Iris pigment epithelial cell (primary cell): ENCODE results near the gene NTRK1.

Experiments
- DNase-seq: peaks from one replicate; pipeline ENCODE4 v3.0.0-alpha.2; 2011; ENCODE audit warnings: low read depth

Gene NTRK1

GRCh38 chr1:156860628-156861423 is at the start of gene NTRK1:
TSS of gene NTRK1 (plus strand) at chr1:156860865. CDS start at chr1:156860935, 70 bp downstream.
- DNase-seq: peak; percentile 28

DNA sequence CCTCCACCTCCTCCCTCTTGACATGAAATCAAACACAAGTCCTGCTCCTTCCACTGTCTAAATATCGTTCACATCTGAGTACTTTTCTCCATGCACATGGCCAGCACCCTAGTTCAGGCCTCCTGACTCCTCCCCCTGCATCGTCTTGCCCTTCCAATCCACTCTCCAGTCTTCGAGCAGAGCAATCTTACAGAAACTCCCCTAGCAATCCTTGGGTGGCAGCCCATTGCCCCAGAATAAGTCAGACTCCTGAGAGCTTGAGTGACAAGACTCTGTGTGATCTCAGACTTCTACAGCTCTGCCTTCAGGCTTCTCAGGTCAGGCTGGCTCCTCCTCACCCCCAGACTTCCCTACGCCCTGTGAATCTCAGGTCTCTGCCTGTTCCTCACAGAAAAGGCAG is 49.5 kb upstream of the NTRK1 start:
- DNase-seq: no peak

DNA sequence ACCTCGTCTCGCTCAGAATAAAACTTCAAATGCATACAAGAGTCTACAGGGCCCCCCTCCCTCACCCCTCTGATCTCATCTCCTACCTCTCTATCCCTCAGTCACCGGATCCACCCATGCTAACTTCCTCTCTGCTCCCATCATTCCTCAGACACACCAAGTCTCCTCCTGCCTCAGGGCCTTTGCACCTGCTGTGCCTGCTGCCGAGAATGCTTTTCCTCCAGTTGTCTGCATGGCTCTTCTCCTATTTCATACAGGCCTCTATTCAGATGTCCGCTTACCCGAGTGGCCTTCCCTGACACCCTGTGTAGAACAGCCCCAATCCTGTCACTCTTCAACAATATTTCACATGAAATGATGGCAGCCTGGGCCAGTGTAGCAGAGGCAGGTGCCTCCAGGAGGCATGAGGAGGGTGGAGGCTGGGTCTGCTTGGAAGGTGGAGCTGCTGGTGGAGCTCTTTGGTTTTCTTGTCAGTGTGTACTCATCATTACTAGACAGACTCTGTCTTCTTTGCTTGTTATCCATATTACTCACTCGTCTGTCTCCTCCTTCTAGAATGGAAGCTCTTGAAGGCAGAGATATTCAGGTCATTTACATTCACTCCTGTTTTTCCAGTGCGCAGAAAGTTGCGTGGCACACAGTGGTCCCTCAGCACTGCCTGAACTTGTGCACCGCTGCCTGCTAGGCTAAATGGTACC is 48.2 kb upstream of the NTRK1 start:
- no peak for DNase-seq

GRCh38 chr1:156813298-156813697 is 47.4 kb upstream of the NTRK1 start:
- no peak for DNase-seq

DNA sequence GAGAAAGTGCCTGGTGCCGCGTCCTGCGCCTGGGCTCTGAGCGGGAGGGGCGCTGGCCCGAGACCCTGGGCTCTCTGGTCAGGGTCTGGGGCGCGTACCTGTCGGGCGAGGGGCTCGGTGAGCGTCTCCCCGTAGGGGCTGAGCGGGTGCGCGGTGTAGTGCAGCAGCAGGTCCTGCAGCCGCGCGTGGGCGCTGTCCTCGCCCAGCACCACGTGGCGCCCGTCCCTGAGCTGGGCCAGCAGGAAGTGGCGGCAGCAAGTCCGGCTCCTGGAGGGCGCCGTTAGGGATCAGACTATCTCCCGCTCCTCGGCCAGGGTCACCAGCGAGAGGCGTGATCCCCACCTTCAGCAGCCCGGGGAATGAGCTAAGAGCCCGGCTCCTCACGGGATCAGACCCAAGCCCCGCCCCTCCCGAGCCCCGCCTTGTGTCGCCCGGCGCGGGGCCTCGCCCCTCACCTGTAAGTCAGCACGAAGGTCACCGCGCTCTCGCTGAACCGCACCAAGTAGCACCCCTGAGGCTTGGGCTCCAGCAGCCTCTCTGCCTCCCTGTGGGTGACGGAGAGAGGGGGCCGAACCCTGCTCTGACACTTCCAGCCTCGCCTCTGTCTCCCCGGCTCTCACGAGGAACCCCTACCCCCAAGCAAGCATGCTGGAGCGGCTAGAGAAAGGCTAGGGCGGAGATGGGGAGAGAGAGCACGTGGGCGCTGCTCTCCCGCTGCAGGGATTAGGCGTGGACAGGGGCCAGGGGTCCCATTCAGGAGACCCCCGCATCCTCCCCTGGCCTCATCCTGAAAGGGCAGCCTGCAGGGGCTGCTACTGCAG is 46.7 kb upstream of the NTRK1 start:
- DNase-seq: peak; percentile 66

- DNase-seq: no peak
Observed at GRCh38 chr1:156814571-156815260, 45.9 kb upstream of the NTRK1 start.

DNA sequence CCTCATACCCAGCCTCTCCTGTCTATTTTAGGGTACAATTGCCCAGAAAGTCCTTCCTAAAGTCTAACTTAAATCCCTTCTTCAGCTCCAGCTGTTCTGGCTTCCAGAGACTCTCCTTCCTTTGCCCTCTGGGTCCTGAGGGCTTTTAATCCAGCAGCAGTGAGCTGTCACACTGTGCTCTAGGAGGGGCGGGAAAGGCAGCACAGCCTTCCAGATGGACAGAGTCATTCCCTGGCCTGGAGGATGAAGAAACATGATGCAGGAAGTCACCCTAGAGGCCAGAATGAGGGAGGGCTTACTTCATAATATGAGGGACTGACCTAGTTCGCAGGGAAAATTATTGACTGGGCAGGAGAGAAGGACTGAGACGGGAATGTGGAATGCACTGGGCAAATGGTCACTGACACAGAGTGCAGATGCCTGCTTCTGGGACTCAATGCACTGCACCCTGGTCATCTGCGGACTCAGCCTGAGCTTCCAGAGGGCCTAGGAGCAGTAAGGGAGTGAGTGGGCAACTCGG is 45.3 kb upstream of the NTRK1 start:
- DNase-seq: peak; percentile 71

DNA sequence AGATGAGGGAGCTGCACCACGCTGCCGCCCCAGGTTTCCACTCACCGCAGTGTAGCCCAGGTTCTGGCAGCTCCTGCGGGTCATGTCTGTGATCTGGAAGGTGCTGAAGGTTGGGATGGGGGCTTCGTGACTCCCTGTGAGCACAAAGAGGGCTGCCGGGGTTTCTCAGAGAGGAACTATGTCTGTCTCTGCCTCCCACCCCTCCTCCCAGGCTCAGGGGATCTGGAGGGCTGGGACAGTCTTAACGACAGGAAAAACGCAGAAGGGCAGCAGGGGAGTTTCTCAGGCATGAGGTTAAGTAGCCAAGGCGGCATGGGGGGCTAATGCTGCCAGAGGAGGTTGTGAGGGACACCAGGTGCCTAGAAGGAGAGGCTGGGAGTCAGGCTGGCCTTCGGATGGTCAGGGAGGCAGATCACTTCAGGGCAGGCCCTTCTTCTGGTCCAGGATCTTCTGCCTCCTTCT is 44.7 kb upstream of the NTRK1 start:
- DNase-seq: no peak

- no peak for DNase-seq
Observed at GRCh38 chr1:156816561-156817328, 43.9 kb upstream of the NTRK1 start, which contains the start of gene SH2D2A. TSS of gene SH2D2A (minus strand) at chr1:156816848. CDS start at chr1:156816708, 140 bp downstream.

DNA sequence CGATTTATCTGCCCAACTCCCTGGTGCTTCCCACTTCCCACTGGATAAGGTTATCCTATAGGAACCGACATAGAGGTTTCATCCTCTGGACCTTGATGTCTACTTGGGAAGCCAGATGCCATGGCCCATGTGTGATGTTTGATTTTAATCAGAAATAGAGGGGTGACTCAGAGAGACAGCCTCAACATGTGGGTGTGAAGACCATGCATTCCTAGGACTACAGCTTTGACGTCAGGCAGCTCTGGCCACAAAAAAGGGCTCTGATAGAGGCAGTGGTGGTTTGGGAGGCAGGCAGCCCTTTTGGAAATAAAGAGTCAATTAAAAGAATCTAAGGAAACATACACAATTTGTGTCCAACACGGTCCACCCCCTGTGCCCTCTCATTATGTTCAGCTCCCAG is 38.9 kb upstream of the NTRK1 start:
- peak; percentile 62 for DNase-seq

DNA sequence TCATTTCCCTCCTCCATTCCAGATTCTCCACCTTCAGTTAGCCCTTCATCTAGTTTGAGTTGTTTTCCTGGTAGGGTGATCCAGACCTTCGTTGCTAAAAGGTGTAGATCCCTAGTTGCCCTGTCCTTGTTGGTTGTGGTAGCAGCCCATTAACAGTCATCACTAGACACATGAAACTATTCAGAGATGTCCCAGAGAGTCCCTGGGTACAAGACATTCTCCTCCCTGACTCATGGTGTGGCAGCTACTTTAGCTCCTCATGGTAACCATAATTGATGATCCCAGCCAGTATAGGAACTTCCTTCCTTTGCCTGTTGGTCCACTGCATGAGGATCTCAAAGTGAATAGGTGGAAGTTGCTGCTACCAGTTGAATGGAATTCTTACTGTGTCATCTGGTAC is 38.0 kb upstream of the NTRK1 start:
- DNase-seq: no peak

- DNase-seq: no peak
Observed at GRCh38 chr1:156823210-156823790, 37.4 kb upstream of the NTRK1 start.

GRCh38 chr1:156826630-156827029 is 34.0 kb upstream of the NTRK1 start:
- DNase-seq: no peak

DNA sequence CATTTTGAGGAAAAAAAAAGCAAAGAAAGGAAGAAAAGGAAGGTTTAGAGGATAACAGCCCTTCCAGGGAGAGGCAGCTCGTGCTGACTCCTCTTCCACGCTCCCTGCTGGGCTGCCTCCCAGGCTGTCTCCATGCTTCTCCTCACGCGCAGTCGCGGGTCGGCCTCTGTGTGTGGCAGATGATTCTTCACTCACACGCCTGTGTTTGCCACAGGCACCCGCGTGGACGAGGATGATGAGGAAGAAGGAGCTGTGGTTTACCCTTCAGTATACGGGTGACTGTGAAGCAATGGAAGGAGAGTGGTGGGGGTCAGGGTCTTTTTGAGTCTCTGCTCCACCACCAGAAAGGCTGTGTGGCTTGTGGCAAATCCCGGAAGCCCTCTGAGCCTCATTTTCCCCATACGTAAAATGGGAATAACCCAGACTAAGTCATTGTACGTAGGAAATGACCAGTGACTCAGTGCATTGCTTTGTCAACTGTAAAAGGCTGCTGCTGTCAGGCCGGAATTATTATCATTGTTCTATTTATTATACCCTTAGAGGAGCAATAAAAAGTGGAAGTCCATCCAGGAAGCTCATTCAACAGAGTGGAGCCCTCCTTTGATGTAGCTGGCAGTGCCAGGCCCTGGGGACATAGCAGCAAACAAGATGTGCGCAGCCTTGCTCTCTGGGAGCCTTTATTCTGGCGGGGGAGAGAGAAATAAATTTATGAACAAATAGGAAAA is 32.1 kb upstream of the NTRK1 start:
- DNase-seq: no peak

DNA sequence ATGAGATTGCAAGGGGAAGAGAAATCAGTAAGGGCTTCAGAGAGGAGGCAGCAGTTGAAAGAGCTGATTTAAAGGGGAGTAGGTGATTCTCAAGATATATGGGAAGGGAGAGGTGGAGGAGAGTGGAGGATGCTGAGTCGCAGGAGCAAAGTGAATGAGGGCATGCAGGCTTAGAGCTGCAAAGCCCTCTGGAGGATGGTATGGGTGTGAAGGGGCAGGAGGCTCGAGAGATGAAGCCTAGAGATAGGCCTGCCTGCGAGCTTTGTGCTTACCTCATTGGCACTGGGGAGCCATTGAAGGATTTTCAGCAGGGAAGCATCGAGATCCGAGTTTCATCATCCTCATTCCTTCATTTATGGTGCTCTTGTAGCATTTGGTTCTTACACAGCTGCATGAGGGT is 28.2 kb upstream of the NTRK1 start:
- no peak for DNase-seq

GRCh38 chr1:156833603-156834002 is 27.1 kb upstream of the NTRK1 start:
- no peak for DNase-seq

GRCh38 chr1:156834322-156834721 is 26.3 kb upstream of the NTRK1 start:
- no peak for DNase-seq

GRCh38 chr1:156836041-156836654 is 24.5 kb upstream of the NTRK1 start:
- no peak for DNase-seq

DNA sequence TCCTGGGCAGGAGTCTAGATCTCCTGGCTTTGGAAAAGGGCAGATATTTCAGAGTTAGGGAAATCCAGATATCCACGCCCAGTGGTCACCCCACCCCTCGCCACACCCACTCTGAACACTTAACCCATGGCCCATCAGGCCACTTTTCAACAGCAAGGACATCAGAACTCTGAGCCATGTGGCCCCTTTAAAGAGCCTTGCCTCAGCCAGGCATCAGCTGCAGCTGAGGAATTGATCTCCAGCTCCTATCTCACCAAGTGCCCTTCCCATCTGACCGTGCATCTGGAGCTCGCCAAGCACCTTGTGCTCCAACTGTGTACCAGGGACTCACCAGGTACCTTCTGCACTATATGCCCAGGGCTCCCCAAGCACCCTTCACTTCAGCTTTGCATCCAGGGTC is 23.8 kb upstream of the NTRK1 start:
- DNase-seq: no peak
